CD4-positive, alpha-beta T cell treated with Interleukin-15 for 4 hours (primary cell): ENCODE results near the gene KCNK18.

ENCODE experiments used
- DNase-seq: peaks from one replicate; pipeline ENCODE4 v3.0.0-alpha.2; 2020; ENCODE audit warnings: low spot score

The KCNK18 gene

DNA sequence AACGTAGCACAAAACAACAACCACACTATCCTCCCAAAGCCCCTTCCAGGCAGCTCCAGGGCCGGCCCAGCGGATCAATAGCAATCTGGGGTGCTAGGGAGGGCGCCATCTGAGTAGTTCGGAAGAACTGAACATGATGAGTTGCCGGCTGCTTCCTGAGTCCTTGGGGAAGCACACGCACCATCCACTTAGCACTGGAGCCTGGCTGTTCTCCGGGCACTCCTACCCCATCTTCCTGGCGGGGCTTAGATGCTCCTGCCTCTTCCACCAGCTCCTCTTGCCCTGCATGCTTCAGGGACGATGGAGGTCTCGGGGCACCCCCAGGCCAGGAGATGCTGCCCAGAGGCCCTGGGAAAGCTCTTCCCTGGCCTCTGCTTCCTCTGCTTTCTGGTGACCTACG, at the start of gene KCNK18:
KCNK18 (plus strand) TSS at position 301 of the 400 bp plus-strand sequence; CDS start at position 301, 0 bp downstream.
- DNase-seq, result no peak

DNA sequence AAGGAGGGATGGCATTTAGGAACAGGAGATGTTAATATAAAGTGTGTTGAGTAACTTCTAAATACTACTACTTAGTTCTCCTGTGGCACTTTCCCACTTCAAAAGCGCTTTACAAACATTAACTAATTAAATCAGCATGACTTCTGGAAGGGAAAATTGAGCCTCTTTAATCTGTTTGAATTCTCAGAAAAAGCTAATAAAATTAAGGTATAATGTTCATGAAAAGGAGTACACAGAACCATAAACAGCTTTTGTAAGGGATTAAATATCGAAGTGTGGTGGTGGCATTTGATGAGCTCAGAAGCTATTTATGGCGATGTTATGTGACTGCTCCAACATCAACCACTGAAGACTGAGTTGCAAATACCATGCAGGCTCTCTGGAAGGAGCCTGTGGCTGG, 49.0 kb upstream of the KCNK18 start:
- no peak for DNase-seq

DNA sequence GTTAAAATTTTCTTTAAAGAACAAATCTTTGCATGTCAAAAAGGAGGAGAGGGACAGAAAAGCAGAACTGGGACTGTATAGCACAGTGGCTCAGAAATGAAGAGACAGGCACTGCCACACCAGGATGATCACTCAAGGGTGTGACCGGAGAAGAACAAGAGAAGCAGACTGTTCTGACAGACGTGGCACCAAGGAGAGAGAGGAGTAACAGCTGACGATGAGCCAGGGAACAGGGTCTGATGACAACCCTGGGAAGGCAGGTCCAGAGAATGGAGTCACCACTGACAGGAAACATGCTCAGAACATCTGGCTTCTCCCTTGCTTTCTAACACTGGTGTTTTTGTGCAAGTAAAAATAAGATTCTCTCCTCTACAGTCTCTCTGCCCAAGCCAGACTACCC, 44.6 kb upstream of the KCNK18 start:
- no peak for DNase-seq

DNA sequence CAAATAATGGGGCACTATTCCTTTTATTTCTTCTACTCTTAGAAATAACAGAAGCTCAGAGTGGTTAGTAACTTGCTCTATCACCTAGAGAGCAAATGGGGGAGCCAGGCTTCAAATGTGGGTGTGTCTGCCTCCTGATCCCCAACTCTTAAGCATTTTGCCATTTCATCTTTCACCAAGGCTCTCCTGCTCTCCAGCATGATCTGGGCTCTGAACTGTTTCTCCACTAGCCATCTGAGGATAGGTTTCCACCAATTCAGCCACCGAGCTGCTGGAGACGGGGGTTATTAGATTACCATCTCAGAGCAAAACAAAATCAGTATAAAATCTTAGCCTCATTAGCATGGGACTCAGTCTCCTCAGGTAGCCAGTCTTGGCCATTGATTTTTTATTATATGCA, 39.0 kb upstream of the KCNK18 start:
- DNase-seq, result no peak

DNA sequence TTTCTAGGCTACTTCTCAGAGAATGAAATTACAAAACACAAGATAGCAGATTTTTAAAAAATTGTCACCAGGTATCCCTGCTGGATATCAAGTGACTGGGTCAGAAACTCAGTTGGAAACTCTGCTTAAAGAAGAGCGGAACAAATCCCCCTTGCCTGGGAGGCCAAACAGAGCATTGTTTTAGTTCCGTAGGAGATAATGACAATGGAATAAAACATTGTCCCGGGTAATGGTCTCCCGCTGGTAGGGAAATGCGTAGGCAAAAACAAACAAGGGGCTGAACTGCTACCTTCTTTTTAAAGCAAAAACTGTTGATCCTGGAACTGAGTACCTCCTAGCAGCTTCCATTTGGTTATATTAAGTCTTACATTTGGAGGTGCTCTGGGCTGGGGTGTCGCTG, 37.9 kb upstream of the KCNK18 start:
- DNase-seq, result no peak

DNA sequence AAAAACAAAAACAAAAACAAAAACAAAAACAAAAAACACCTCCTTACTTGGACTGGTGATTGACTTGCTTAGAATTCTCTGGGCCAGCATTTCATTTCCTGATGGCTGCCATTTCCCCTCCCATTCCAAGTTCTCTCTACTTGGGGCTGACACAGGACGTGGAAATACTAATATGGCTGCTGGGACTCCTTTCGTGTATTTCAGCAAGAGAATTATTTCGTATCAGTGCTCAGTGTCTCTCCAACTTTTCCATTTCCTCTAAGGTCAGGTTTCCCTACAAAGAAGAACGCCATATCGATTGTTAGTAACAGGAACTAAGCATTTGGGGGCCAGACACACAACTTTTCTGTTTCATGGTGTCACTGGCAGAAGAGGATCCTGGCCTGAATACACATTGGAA, 36.7 kb upstream of the KCNK18 start:
- DNase-seq, result no peak

DNA sequence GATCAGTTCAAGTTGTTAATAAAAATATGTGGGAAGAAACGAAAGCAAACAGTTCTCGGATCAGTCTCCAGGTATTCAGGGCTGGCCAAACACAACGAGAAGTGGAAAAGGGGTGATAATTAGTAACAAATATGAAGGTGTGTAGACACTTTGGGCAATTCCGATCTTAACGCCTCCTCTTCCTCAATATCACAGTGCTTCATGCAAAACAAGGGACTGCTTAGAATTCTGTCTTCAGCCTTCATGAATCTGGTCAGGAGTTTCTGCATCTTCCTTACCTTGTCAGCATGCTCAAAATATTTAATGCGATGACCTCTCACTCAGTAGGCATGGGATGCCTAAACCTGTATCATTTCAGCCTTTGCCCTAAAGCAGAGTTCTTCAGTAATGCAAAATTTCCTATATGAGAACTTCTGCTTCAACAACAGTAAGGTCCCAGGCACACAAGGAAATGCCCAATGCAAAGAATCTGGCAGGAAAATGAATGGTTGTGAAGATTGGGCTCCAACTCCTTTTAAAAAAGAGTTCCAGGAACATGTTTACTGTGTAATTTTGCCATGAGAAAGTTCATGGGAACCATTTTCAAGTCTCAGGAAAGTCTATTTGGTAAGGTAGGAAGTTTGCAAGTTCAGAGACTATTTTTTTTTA, 35.8 kb upstream of the KCNK18 start:
- no peak for DNase-seq

DNA sequence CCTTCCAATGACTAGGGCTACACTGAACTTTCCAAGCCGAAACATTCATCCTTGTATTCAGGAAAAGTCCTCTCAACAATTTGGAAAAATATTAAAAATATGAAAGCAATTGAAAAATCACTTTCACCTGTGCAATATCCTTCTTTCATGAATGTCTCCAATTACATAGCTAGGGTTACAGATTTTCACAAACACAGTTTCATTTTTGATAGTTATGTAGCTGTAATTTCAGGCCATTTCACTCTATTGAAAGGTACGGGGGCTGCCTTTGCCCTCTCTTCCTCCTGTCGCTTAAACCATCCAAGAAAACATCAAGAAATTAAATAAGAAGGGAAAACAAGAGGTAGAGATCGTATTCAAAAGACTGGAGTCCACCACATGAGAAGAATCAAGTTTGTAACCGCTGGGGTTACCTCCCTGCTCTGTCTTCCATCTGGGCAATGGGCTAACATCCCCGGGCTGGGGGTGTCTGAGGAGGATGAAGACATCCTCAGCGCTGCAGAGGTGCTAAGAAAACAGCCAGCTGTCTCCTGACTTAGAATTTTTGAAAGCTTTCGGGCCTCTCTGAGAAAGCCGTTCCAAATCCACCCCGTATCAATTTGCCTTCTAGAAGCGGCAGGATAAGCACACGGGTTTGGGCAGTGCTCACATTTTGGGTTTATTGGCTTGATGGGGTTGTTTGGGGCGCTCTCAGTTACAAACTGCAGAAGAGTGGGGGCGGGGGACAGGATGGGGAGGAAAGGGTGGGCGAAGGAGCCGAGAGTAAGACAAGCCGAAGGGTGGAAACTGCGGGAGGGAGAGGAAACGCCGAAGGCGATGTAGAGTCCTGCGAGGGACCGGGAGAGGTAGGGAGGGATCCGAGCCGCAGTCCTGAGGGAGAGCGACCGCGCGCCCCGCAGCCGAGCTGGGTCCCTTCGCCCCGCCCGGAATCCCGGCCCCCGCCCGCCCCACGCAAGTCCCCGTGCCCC, 34.9 kb upstream of the KCNK18 start:
- no peak for DNase-seq

DNA sequence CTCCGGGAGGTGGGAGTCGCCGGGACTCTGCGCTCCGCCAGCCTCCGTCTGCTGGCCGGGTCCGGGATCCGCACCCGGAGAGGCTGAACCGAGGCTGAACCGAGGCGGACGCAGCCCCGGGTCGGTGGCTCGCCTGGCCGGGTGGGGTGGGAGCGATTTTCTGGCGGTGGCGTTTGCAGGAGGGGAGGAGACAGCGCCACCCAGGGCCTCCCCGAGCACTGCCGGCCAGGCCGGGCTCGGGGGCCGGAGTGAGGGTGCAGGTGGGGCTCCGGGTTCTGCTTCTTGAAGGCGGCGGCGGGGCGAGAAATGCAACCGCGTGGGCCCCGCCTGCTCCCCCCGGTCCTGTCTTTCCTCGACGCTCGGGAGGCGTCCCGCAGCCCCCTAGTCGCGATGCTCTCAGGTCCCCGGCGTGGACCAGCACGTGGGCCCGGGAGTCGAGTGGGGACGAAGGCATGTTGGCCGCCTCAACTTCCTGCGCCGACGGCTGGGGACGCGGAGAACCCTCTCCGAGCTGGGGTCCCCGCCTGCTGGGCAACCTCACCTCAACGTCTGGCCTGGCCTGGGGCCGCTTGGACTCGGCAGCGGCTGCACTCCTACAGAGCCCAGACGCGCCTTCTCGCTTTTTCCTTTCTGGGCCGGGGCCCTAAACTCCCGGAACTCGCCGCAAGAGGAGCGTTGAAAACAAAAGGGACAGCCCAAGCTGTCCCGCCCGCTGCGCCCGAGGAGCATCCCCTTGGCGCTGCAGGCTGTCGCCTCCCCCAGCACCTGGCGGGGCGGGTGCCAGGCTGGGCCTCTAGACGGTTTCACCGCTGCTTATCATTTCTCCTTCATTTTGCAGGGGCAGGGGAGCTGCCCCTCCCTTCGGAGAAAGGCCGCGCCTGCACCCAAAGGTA, 34.0 kb upstream of the KCNK18 start:
- DNase-seq, result no peak

DNA sequence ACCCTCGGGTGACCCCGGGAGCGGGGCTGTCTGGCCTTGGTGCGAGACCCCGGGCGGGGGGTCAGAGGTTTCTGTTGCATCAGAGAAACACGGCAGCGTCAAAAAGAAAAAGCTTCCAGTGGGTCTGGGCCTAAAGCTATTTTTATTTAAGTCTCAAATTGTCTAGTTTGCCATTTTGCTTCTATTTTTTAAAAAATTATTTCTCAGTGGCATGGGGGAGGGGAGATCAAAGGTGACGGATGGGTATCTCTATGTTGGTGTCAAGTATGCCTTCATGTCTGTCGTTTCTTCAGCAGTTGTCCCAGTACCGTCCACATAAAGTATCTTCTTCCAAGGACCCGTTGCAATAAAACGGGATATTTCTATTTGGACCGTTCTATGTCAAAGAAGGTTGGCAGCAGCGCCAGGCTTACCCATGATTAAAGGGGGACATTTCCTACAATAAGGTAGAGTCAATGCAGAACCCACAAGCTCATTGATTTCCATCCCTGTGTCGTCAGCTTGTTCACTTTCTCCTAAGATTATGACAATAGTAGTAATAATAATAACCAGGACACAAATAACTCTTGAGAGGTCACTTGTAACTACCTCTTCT, 33.2 kb upstream of the KCNK18 start:
- DNase-seq, result no peak

DNA sequence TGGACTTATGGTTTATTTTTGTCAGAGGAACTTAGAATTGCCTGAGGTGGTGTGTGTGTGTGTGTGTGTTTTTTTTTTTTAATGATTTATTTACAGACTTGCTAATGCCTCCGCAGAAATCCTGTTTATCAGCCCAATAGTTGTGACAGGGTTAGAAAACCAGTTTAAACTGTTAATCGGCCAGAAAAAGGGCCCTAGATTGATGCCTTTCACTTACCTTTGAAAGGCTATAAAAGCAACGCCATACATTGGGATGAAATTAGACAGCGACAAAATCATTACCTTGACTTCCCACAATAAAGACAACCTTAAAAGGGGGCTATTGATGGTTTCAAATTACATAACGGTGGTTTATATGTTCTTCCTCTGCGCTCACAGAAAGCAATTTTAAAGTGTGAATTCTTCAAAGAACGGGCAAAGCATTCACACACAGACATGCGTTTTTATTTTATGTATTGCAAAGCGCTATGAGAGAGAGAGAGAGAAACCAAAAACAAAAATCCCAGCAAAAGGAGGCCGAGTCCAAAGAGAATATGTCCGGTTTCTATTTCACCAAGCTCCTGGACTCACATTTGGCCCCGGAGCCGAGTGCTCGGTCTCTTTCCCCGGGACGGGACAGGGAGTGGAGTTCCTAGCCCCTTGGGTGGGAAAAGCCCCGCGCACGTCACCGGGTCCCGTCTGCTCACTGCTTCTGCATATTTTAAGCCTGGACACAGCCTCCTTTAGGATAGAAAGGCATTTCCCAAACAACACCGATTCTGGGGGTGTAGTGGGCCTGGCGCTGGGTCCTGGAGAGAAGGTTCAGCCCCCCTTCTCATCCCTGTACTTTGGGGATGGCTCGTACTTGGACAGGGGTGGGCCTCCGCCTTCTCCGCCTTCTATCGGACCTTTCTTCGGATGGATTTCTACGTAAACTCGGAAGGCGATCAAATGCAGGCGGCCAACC, 32.4 kb upstream of the KCNK18 start:
- no peak for DNase-seq

DNA sequence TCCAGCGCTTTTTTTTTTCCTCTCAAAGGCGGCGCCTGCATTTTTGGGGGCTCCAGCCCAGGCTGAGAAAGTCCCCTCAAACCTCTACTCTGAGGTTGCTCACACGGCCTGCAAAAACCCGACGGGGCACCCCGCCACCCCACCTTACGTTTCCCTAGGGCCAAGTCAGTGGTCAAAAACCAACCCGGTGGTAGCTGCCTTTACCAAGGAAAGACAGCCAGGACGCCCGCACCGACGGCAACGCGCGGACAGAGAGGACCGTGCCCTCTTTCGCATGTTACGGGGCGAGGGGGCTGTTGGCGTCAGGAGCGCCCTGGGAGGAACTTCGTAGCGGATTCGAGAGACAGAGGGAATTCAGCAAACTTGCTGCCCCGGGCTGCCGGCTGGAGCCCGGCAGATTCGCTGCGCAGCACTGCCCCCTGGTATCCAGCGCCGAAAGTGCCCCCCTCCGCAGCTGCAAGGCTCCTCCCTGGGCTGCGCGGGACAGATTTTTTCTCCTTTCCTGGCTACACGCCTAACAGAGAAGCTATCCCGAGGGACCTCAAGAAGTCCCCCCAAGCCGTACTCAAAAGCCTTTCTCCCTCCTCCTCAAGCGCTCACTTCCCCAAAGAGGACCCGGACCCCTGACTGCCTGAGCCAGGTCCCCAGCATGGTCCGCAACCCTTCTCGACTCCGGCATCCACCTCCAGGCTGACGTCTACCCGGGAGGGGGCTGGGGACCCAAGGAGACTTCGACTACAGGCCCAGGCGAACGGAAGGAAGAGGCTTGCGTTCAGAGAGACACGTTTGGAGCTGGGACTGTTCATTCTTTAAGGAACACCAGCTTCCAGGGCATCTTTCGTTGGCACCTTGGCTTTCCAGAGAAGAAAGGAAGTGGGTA, 31.5 kb upstream of the KCNK18 start:
- no peak for DNase-seq

DNA sequence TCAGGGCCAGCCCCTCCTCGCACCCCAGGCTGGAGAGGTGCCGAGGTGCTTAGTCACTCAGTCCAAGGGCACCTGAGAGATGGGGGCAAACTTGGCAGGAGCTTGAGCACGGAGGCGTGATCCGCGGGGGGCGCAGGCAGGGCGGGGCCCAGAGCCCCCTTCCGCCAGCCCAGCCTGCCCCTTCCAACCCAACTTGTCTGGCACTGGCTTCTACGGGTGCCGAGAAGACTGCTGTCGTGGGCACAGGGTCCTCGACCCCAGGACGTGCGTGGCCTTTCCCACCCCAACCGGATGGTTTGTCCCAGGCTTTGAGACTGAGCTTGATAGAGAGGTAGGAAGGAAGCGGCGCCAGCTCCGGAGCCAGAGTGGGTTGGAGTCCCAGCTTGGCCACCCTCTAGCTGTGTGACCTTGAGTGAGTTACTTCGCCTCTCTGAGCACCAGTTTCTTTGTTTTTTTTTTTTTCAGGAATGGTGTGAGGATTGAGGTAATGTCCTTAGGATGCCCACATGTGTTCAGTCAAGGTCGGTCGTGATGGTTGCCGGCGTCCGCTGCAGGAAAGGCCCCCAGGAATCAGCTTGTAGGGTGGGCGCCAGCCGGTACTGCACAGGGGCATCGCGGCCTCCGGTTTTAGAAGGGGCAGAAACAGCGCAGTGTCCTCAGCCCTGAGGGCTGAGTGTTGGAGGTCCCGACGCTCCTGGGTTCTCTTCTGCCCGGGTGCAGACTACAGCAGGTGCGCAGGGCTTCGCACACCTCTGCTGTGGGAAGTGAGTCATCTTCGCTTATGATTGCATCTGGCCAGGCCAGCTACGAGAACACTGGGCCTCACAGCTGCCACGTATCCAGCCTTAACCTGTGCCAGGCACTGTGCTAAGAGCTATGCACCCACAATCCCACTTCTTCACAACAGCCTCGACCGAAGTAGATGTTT, 30.6 kb upstream of the KCNK18 start:
- no peak for DNase-seq

DNA sequence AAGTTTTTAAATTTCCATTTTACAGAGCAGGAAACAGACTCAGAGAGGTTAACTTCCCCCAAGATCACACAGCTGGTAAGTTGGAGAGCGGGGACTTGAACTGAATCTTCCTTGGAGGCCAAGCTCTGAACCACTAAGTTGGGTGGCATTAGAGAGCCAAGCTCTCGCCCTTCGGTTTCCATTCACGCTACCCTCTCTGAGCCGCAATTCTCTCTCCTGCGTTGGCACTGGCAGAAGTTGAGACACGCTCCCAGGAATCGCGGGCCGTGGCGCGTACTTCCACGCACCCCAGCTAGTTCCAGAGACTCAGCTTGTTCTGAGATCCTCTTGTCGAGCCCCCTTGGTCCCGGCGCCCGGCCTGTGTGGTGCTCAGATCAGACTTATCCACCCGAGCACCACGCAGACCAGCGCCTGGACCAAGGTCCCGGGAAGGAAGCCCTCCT, 29.9 kb upstream of the KCNK18 start:
- no peak for DNase-seq

DNA sequence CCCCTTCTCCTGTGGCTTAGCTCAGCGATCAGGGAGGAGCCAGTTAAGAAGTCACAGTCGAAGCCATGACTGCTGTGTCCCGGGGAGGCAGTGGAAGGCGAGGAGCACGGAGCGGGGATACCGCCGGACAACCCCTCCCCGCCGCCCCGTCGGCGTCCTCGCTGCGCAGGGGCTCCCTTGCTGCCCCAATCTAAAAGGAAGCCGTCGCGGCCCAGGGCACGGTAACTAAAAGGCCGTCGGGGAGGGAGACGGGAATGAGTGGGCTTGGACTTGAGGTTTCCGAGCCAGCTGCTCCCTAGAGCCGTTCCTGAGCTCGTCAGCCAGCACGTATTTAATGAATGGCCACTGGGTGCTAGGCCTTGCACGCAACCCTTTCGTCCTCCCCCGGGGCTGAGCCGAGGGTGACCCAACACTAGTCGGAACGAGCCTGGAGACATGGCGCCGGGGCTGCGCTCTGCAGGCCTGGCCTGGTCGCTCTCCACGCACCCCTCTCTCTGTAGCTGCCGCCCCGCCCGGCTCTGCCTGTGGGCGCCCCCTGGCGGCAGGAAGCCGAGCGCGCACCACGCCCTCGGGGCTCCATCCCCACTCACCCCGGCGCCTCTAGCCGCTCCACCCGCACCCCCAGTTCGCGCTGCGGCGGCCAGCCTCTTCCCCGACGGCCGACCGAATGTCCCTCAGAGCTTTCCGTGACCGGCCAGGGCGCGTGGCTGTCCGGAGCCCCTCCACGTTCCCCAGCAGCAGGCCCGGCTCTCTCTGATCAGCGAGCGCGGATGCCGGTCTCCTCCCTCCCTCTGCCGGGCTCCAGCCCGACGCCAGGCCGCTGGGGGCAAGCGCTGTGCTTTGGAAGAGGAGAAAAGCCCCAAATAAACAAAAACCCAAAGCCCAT, 29.3 kb upstream of the KCNK18 start:
- peak; percentile 59 for DNase-seq

DNA sequence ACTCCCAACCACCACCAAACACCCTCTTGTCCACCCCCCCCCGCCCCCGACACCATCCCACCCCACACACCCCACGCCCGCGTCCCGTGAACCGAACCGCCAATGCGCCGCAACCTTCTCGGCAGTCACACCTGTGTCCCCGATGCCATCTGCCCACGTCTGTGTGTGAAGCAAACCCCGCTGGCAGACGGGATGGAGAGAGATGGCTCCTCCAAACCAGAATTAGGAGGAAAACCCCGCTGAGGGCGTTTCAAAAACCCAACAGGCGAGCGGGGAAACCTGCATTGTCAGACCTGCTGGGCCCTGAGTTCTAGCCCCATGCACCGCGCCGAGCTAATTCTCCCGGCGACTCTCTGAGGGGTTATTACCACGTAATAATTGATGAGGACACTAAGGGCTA, 28.6 kb upstream of the KCNK18 start:
- no peak for DNase-seq

DNA sequence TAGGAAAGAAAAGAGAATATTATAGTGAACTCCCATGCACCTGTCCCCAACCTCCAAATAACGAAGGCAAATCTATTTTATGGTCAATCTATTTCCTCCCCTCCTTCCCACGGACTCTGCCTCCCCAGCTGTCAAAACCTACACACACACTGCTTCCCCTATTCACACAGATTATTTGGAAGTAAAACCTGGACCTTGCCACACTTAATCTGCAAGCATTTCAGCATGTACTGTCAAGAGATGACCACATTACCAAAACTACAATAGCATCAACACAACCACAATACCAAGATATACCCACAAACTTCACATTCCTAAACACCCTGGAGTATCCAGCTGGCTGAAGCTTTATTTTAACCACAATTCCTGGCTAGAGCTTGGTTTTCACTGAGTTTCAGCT, 27.8 kb upstream of the KCNK18 start:
- no peak for DNase-seq

DNA sequence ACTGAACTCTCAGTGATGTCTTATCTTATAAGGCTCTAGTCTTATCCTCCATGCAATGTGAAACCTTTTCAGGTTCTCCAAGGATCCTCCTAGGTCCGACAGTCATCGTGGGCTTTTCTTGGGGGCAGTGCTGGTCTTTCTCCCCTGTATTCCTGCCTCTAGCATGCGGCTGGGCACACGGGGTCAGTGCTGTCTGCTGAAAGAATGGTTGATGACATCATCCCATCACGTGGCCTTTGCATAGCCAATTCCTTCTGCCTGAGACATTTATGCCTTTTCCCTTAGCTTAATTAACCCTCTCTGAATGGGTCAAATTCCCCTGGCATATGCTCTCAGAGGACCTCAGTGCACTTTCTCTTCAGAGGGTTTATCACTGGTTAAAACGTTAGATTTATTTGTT, 27.0 kb upstream of the KCNK18 start:
- no peak for DNase-seq
